DOHH2 (cell line): ENCODE data around the gene TUBB4B.

Experiments used
- H3F3A ChIP-seq: fragments of 200-600 bp; sonication (generic), shearing (Covaris generic); 2 replicates; pipeline ENCODE4 v1.6.0; 2016; ENCODE audit warnings: antibody characterized with exemption, mild to moderate bottlenecking; ENCODE audit not compliant: control insufficient read depth, insufficient read depth
- H3K27ac ChIP-seq: fragments of 200-600 bp; sonication (generic); 2 replicates; pipeline ENCODE4 v1.5.1; 2014; ENCODE audit warnings: low read depth, mild to moderate bottlenecking, low read length, moderate library complexity
- H3K27me3 ChIP-seq: fragments of 200-600 bp; sonication (generic); 2 replicates; pipeline ENCODE4 v1.6.1; 2014; ENCODE audit warnings: mild to moderate bottlenecking, low read length, mixed read lengths; ENCODE audit not compliant: control insufficient read depth
- H3K36me3 ChIP-seq: fragments of 200-600 bp; sonication (generic); 2 replicates; pipeline ENCODE4 v1.6.1; 2014; ENCODE audit warnings: mild to moderate bottlenecking, low read length, moderate library complexity, mixed read lengths; ENCODE audit not compliant: control insufficient read depth
- H3K4me1 ChIP-seq: fragments of 200-600 bp; sonication (generic); 2 replicates; pipeline ENCODE4 v1.6.1; 2014; ENCODE audit warnings: mild to moderate bottlenecking, low read length, mixed read lengths; ENCODE audit not compliant: control insufficient read depth
- H3K4me2 ChIP-seq: fragments of 200-600 bp; sonication (generic); 2 replicates; pipeline ENCODE4 v1.6.0; 2014; ENCODE audit warnings: mild to moderate bottlenecking, low read length, moderate library complexity
- H3K4me3 ChIP-seq: fragments of 200-600 bp; sonication (generic); 2 replicates; pipeline ENCODE4 v1.5.1; 2014; ENCODE audit warnings: mild to moderate bottlenecking, low read length, mixed read lengths
- H3K79me2 ChIP-seq: fragments of 200-600 bp; sonication (generic); 2 replicates; pipeline ENCODE4 v1.6.1; 2014; ENCODE audit warnings: mild to moderate bottlenecking, low read length, mixed read lengths; ENCODE audit not compliant: control insufficient read depth
- H3K9me2 ChIP-seq: fragments of 200-600 bp; sonication (generic); replicated peaks from 2 replicates; pipeline ENCODE4 v1.6.1; 2014; ENCODE audit warnings: mild to moderate bottlenecking, low read length, mixed read lengths; ENCODE audit not compliant: control insufficient read depth
- H3K9me3 ChIP-seq: fragments of 200-600 bp; sonication (generic); 2 replicates; pipeline ENCODE4 v1.6.1; 2014; ENCODE audit warnings: antibody characterized with exemption, low read length, mixed read lengths; ENCODE audit not compliant: control insufficient read depth, insufficient read depth
- H4K20me1 ChIP-seq: fragments of 200-600 bp; sonication (generic); 2 replicates; pipeline ENCODE4 v1.6.0; 2014; ENCODE audit warnings: low read depth, mild to moderate bottlenecking, antibody characterized with exemption, low read length, moderate library complexity; ENCODE audit not compliant: control insufficient read depth, insufficient read depth
- EZH2phosphoT487 ChIP-seq: fragments of 200-600 bp; sonication (generic); IDR thresholded peaks from 2 replicates; pipeline ENCODE4 v1.6.1; 2017; ENCODE audit warnings: borderline replicate concordance, mild to moderate bottlenecking, antibody characterized with exemption, low read length, moderate library complexity, mixed read lengths
- TF ChIP-seq, protein P1 (sequence below): fragments of 200-600 bp; sonication (generic); IDR thresholded peaks from one replicate; pipeline ENCODE4 v1.5.1; 2014; ENCODE audit warnings: antibody characterized with exemption, mild to moderate bottlenecking, low read depth, low read length; ENCODE audit not compliant: poor library complexity, severe bottlenecking

Gene TUBB4B

GRCh38 chr9:137251194-137251461 is 10.0 kb downstream of the TUBB4B start, which contains the start of gene STPG3:
Gene STPG3 (plus strand): TSS chr9:137251286. CDS start chr9:137251287, 1 bp downstream.
- Histone ChIP-seq H3F3A (0 out of 2 replicates have a peak, but pooled peaks cover 3% of the 10 kb centered on the region), H4K20me1 (no peaks in the 10 kb centered on the region), H3K4me1 (peaks cover 41% of the 10 kb centered on the region), H3K4me3 (no peak within 1 kb of the TSS), H3K27me3 (no peaks in the 10 kb centered on the region), H3K79me2 (peaks cover 10% of the 10 kb centered on the region), H3K36me3 (peaks cover 9% of the 10 kb centered on the region), H3K4me2 (no peak within 1 kb of the TSS), H3K9me2 (no peaks in the 10 kb centered on the region), H3K9me3 (no peaks in the 10 kb centered on the region), H3K27ac (no peak within 1 kb of the TSS)
- TF ChIP-seq EZH2phosphoT487, result no peak
- TF ChIP-seq, protein P1, sequence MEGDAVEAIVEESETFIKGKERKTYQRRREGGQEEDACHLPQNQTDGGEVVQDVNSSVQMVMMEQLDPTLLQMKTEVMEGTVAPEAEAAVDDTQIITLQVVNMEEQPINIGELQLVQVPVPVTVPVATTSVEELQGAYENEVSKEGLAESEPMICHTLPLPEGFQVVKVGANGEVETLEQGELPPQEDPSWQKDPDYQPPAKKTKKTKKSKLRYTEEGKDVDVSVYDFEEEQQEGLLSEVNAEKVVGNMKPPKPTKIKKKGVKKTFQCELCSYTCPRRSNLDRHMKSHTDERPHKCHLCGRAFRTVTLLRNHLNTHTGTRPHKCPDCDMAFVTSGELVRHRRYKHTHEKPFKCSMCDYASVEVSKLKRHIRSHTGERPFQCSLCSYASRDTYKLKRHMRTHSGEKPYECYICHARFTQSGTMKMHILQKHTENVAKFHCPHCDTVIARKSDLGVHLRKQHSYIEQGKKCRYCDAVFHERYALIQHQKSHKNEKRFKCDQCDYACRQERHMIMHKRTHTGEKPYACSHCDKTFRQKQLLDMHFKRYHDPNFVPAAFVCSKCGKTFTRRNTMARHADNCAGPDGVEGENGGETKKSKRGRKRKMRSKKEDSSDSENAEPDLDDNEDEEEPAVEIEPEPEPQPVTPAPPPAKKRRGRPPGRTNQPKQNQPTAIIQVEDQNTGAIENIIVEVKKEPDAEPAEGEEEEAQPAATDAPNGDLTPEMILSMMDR, result no peak

- H4K20me1 ChIP-seq, result no peaks in the 10 kb centered on the region
- peaks cover 14% of the 10 kb centered on the region for H3K36me3 ChIP-seq
- peaks cover 15% of the 10 kb centered on the region for H3K79me2 ChIP-seq
- H3K4me2 ChIP-seq, result no peak overlapping the region
- no peaks in the 10 kb centered on the region for H3K9me2 ChIP-seq
- no peaks in the 10 kb centered on the region for H3K9me3 ChIP-seq
- no peak overlapping the region for H3K4me3 ChIP-seq
- 0 out of 2 replicates have a peak, but pooled peaks cover 3% of the 10 kb centered on the region for H3F3A ChIP-seq
- no peak overlapping the region for H3K27ac ChIP-seq
- TF ChIP-seq EZH2phosphoT487, result no peak
- TF ChIP-seq, protein P1, result no peak
- H3K27me3 ChIP-seq, result no peaks in the 10 kb centered on the region
- H3K4me1 ChIP-seq, result peaks cover 41% of the 10 kb centered on the region
Measured at GRCh38 chr9:137251490-137252268, 10.6 kb downstream of the TUBB4B start.

DNA sequence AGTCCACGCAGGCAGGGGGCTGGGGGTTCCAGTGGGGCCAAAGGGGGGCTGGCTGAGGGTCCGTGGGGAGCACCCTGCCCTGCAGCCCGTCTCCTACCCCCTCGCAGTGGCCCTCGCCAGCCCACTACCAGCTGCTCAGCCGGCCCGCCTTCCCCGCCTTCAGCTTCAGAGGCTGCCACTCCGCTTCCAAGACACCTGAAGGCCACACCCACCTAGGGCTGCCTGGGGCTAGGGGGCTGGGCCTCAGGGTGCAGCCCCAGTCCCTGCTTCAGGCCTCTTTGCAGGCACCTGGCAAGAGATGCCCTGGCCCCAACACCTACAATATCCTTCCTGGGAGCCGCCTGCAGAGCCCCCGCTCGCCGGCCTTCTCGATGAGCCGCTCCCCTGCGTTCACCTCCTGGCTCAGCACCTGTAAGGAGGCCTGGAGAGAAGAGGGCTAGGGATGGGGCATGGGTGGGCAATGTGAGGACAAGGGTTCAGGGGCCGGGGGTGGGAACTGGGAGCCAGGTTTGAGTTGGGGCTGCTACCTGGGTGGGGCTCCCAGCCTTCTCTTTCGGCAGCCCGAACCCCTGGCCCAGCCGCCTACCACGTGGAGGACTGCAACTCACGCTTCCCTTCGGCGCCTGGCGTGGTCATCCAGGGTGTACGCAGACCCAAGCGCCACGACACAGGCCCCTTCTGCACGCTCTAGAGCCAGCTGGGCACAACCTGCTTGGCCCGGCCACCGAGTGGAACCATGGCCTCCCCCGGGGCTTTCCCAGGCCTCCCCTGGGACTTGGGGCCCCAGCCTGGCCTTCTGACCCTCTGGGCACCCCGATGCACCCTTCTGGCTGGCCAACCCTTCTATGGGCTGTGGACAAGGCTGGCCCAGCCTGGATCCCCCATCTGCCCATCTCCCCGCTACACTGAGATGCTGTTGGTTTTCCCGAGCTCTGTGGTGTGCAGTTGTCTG is 11.7 kb downstream of the TUBB4B start:
- Histone ChIP-seq H3K4me1 (peaks cover 44% of the 10 kb centered on the region), H3K4me3 (no peak overlapping the region), H3K4me2 (peak overlapping the region; percentile 2; the same call in 1 of the 2 replicates), H3K27me3 (no peaks in the 10 kb centered on the region), H3K36me3 (peaks cover 21% of the 10 kb centered on the region), H3K79me2 (peaks cover 21% of the 10 kb centered on the region), H3K9me3 (no peaks in the 10 kb centered on the region), H3K9me2 (no peaks in the 10 kb centered on the region), H3K27ac (no peak overlapping the region), H4K20me1 (no peaks in the 10 kb centered on the region), H3F3A (0 out of 2 replicates have a peak, but pooled peaks cover 3% of the 10 kb centered on the region)
- no peak for TF ChIP-seq EZH2phosphoT487
- TF ChIP-seq, protein P1, result no peak
